Activated naive CD4-positive, alpha-beta T cell treated with anti-CD3 and anti-CD28 coated beads, Interleukin-2, amount 50 U/mL, for 24 hours (primary cell): Measurements from ENCODE around the gene ATP5PD.
A peak's percentile ranks its signal among the peaks of the same experiment; 100 is the strongest.
"Not testable (repeated sequence)": the region's sequence is repeated elsewhere in the genome, so short reads cannot be mapped to it uniquely, and the experiment has no call there.

Experiments used
- H3K27ac Mint-ChIP-seq: one replicate; pipeline ENCODE4 v1.8.0; 2021; ENCODE audit warnings: mild to moderate bottlenecking, mixed read lengths
- H3K27me3 Mint-ChIP-seq: one replicate; pipeline ENCODE4 v1.8.0; 2021; ENCODE audit warnings: mixed read lengths
- H3K36me3 Mint-ChIP-seq: one replicate; pipeline ENCODE4 v1.8.0; 2021; ENCODE audit warnings: mixed read lengths
- H3K4me1 Mint-ChIP-seq: one replicate; pipeline ENCODE4 v1.8.0; 2021; ENCODE audit warnings: mixed read lengths
- H3K4me3 Mint-ChIP-seq: one replicate; pipeline ENCODE4 v1.8.0; 2021; ENCODE audit warnings: mild to moderate bottlenecking, mixed read lengths
- H3K9me3 Mint-ChIP-seq: one replicate; pipeline ENCODE4 v1.8.0; 2021; ENCODE audit warnings: mixed read lengths

ATP5PD gene

GRCh38 chr17:75064867-75065561, 18.2 kb upstream of the ATP5PD start:
- H3K36me3 Mint-ChIP-seq: peaks cover 5% of the 10 kb centered on the region
- no peak overlapping the region for H3K4me3 Mint-ChIP-seq
- no peaks in the 10 kb centered on the region for H3K9me3 Mint-ChIP-seq
- no peaks in the 10 kb centered on the region for H3K27me3 Mint-ChIP-seq
- H3K27ac Mint-ChIP-seq: no peak overlapping the region
- peaks cover 28% of the 10 kb centered on the region for H3K4me1 Mint-ChIP-seq

- H3K4me3 Mint-ChIP-seq: no peak overlapping the region
- no peaks in the 10 kb centered on the region for H3K27me3 Mint-ChIP-seq
- no peak overlapping the region for H3K27ac Mint-ChIP-seq
- H3K4me1 Mint-ChIP-seq: peaks cover 33% of the 10 kb centered on the region
- H3K36me3 Mint-ChIP-seq: peaks cover 5% of the 10 kb centered on the region
- H3K9me3 Mint-ChIP-seq: no peaks in the 10 kb centered on the region
Measured at GRCh38 chr17:75064460-75064859, 17.7 kb upstream of the ATP5PD start.

- Mint-ChIP-seq H3K27me3 (no peaks in the 10 kb centered on the region), H3K27ac (no peak overlapping the region), H3K9me3 (no peaks in the 10 kb centered on the region), H3K4me1 (peaks cover 35% of the 10 kb centered on the region), H3K4me3 (no peak overlapping the region), H3K36me3 (peaks cover 5% of the 10 kb centered on the region)
Measured at GRCh38 chr17:75064040-75064439, 17.3 kb upstream of the ATP5PD start.

- H3K4me1 Mint-ChIP-seq: peaks cover 32% of the 10 kb centered on the region
- no peak overlapping the region for H3K4me3 Mint-ChIP-seq
- H3K27ac Mint-ChIP-seq: no peak overlapping the region
- no peaks in the 10 kb centered on the region for H3K9me3 Mint-ChIP-seq
- H3K36me3 Mint-ChIP-seq: peaks cover 5% of the 10 kb centered on the region
- no peaks in the 10 kb centered on the region for H3K27me3 Mint-ChIP-seq
Measured at GRCh38 chr17:75063626-75064025, 16.9 kb upstream of the ATP5PD start.

- H3K9me3 Mint-ChIP-seq: no peaks in the 10 kb centered on the region
- H3K36me3 Mint-ChIP-seq: peaks cover 5% of the 10 kb centered on the region
- H3K4me3 Mint-ChIP-seq: no peak overlapping the region
- H3K27me3 Mint-ChIP-seq: no peaks in the 10 kb centered on the region
- H3K27ac Mint-ChIP-seq: no peak overlapping the region
- peaks cover 30% of the 10 kb centered on the region for H3K4me1 Mint-ChIP-seq
Measured at GRCh38 chr17:75063201-75063600, 16.4 kb upstream of the ATP5PD start.

- peaks cover 22% of the 10 kb centered on the region for H3K4me1 Mint-ChIP-seq
- peaks cover 5% of the 10 kb centered on the region for H3K36me3 Mint-ChIP-seq
- no peak overlapping the region for H3K27ac Mint-ChIP-seq
- H3K4me3 Mint-ChIP-seq: no peak overlapping the region
- H3K27me3 Mint-ChIP-seq: no peaks in the 10 kb centered on the region
- no peaks in the 10 kb centered on the region for H3K9me3 Mint-ChIP-seq
Measured at GRCh38 chr17:75061618-75062017, 14.8 kb upstream of the ATP5PD start.

GRCh38 chr17:75061055-75061438, 14.3 kb upstream of the ATP5PD start:
- Mint-ChIP-seq H3K4me1 (peaks cover 22% of the 10 kb centered on the region), H3K4me3 (no peak overlapping the region), H3K9me3 (no peaks in the 10 kb centered on the region), H3K36me3 (peaks cover 5% of the 10 kb centered on the region), H3K27ac (no peak overlapping the region), H3K27me3 (no peaks in the 10 kb centered on the region)

GRCh38 chr17:75060434-75061054, 13.8 kb upstream of the ATP5PD start:
- H3K4me3 Mint-ChIP-seq: no peak overlapping the region
- H3K27ac Mint-ChIP-seq: no peak overlapping the region
- peaks cover 20% of the 10 kb centered on the region for H3K4me1 Mint-ChIP-seq
- peaks cover 5% of the 10 kb centered on the region for H3K36me3 Mint-ChIP-seq
- no peaks in the 10 kb centered on the region for H3K9me3 Mint-ChIP-seq
- no peaks in the 10 kb centered on the region for H3K27me3 Mint-ChIP-seq

- Mint-ChIP-seq H3K27ac (peak overlapping the region; percentile 26), H3K36me3 (peaks cover 5% of the 10 kb centered on the region), H3K4me3 (no peak overlapping the region), H3K27me3 (no peaks in the 10 kb centered on the region), H3K9me3 (no peaks in the 10 kb centered on the region), H3K4me1 (peaks cover 20% of the 10 kb centered on the region)
Measured at GRCh38 chr17:75059369-75060345, 12.9 kb upstream of the ATP5PD start.

- no peak overlapping the region for H3K27ac Mint-ChIP-seq
- H3K9me3 Mint-ChIP-seq: no peaks in the 10 kb centered on the region
- H3K4me3 Mint-ChIP-seq: no peak overlapping the region
- H3K27me3 Mint-ChIP-seq: no peaks in the 10 kb centered on the region
- peaks cover 3% of the 10 kb centered on the region for H3K36me3 Mint-ChIP-seq
- H3K4me1 Mint-ChIP-seq: peaks cover 35% of the 10 kb centered on the region
Measured at GRCh38 chr17:75051941-75052340, 5.2 kb upstream of the ATP5PD start.

- Mint-ChIP-seq H3K9me3 (no peaks in the 10 kb centered on the region), H3K36me3 (peaks cover 3% of the 10 kb centered on the region), H3K27me3 (no peaks in the 10 kb centered on the region), H3K4me3 (no peak overlapping the region), H3K4me1 (peaks cover 40% of the 10 kb centered on the region), H3K27ac (no peak overlapping the region)
Measured at GRCh38 chr17:75049706-75050105, 2.9 kb upstream of the ATP5PD start.

- no peaks in the 10 kb centered on the region for H3K27me3 Mint-ChIP-seq
- H3K36me3 Mint-ChIP-seq: peaks cover 3% of the 10 kb centered on the region
- peaks cover 44% of the 10 kb centered on the region for H3K4me1 Mint-ChIP-seq
- no peak overlapping the region for H3K27ac Mint-ChIP-seq
- H3K4me3 Mint-ChIP-seq: no peak overlapping the region
- H3K9me3 Mint-ChIP-seq: no peaks in the 10 kb centered on the region
Measured at GRCh38 chr17:75049057-75049456, 2.3 kb upstream of the ATP5PD start.

GRCh38 chr17:75048249-75048878, 1.6 kb upstream of the ATP5PD start:
- peaks cover 3% of the 10 kb centered on the region for H3K36me3 Mint-ChIP-seq
- H3K4me1 Mint-ChIP-seq: peaks cover 48% of the 10 kb centered on the region
- H3K9me3 Mint-ChIP-seq: no peaks in the 10 kb centered on the region
- H3K27ac Mint-ChIP-seq: peak overlapping the region; percentile 14
- H3K4me3 Mint-ChIP-seq: peak overlapping the region; percentile 92
- no peaks in the 10 kb centered on the region for H3K27me3 Mint-ChIP-seq

- Mint-ChIP-seq H3K36me3 (peaks cover 3% of the 10 kb centered on the region), H3K27ac (peak overlapping the region; percentile 76), H3K4me1 (peaks cover 49% of the 10 kb centered on the region), H3K9me3 (no peaks in the 10 kb centered on the region), H3K4me3 (peak overlapping the region; percentile 92), H3K27me3 (no peaks in the 10 kb centered on the region)
Measured at GRCh38 chr17:75047398-75048098, 779 bp upstream of the ATP5PD start.

GRCh38 chr17:75045946-75046406, 793 bp downstream of the ATP5PD start:
- H3K27ac Mint-ChIP-seq: peak overlapping the region; percentile 97
- H3K27me3 Mint-ChIP-seq, H3K9me3 Mint-ChIP-seq, H3K36me3 Mint-ChIP-seq: not testable (repeated sequence)
- peak overlapping the region; percentile 98 for H3K4me3 Mint-ChIP-seq
- H3K4me1 Mint-ChIP-seq: peaks cover 51% of the 10 kb centered on the region
